ENCODE measurements around the gene TMEM125.

The TMEM125 gene

GRCh38 chr1:43313771-43314170 is 44.0 kb downstream of the TMEM125 start:
- no peak for DNase-seq

GRCh38 chr1:43314233-43314632 is 44.5 kb downstream of the TMEM125 start:
- no peak for DNase-seq

GRCh38 chr1:43315481-43315880 is 45.7 kb downstream of the TMEM125 start:
- no peak for DNase-seq

GRCh38 chr1:43315963-43316737 is 46.4 kb downstream of the TMEM125 start:
- DNase-seq, result no peak

- DNase-seq, result no peak
These were observed 47.1 kb downstream of the TMEM125 start for GRCh38 chr1:43316738-43317520.

- no peak for DNase-seq
These were observed 48.2 kb downstream of the TMEM125 start for GRCh38 chr1:43317817-43318471.

- no peak for DNase-seq
These were observed 49.0 kb downstream of the TMEM125 start for GRCh38 chr1:43318831-43319230.

- no peak for DNase-seq
These were observed 49.5 kb downstream of the TMEM125 start for GRCh38 chr1:43319288-43319687.

- DNase-seq, result no peak
These were observed 50.0 kb downstream of the TMEM125 start for GRCh38 chr1:43319766-43320165.

- DNase-seq, result no peak
These were observed 51.6 kb downstream of the TMEM125 start for GRCh38 chr1:43321331-43321891.

- no peak for DNase-seq
These were observed 52.7 kb downstream of the TMEM125 start for GRCh38 chr1:43322506-43322905.

All from stimulated activated CD4-positive, alpha-beta T cell treated with anti-CD3 and anti-CD28 coated beads, Interleukin-4, amount 100 ng/mL, for 4 hours (primary cell).